Right renal pelvis (tissue), 4 donors: Measurements from ENCODE around the gene KCNAB2. TPM values are rescaled to one million over a fixed set of nuclear protein-coding genes. Genes with fewer than 3 reads are reported as not detected.
"Not testable (repeated sequence)": the region's sequence is repeated elsewhere in the genome, so short reads cannot be mapped to it uniquely, and the experiment has no call there.

Source experiments
- DNase-seq, 4 donors: peaks; one replicate each; pipeline ENCODE4 v3.0.0-alpha.2; 2013; ENCODE audit warnings: low read depth in 4 of 4, low spot score in 3 of 4, missing footprints in 1 of 4
- polyA plus RNA-seq, 4 donors: library from polyadenylated mRNA; unstranded; fragments of 120-200 nt; gene quantifications; one replicate each; pipeline ENCODE4 v1.2.1, GENCODE V29; 2013; ENCODE audit not compliant: insufficient read length in 4 of 4

Gene KCNAB2
- polyA plus RNA-seq, 4 donors: 3.6 to 5.6 (median 4.8) TPM

DNA sequence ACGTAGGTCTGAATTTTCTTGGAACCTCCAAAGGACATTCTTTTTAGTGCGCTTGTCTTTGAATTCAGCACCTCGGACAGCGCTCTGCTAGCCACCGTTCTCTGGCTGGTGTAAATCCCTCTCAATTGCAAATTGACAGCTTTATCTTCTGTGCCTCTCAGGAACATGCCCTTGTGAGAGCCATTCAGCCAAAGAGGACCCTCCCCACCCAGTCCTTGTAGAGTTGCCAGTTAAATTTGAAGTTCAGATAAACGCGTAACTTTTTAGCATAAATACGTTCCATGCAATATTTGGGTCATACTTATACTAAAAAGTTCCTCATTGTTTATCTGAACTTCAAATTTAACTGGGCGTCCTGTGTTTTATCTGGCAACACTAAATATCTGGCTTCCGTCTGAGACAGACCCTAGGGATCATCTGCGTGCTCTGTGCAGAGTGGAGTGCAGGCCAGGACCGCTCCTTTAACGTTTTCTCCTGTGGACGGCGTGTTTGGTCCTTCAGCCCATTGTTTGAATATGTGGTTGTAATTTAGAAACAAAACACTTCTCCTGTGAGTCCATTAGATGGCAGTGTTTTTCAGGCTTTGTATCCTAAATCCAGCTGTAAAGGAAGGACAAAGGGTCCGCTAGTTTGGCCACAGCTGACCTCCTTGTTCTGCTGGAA, 7.0 kb downstream of the KCNAB2 start:
- DNase-seq: peak; percentile 68 to 81 (median 78)

GRCh38 chr1:6053206-6053546, 7.5 kb downstream of the KCNAB2 start:
- DNase-seq: no peak

DNA sequence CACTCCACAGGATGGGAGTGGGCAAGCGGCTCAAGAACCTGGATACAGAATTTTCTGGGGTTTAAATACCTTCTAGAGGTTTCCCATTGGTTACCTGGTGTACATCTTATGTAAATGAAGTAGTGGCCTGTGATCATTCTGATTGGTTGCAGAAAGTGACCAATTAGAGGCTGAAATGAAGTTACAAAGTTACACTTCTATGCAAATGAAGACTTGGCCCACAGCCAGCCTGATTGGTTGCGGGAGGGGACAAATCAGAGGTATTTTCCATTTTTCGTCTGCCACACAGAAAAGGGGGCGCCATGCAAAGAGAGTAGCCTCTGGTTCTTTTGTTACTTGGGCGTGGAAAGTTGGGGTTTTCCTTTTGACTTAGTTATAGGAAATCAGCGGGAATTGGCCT, 8.9 kb downstream of the KCNAB2 start:
- no peak for DNase-seq

DNA sequence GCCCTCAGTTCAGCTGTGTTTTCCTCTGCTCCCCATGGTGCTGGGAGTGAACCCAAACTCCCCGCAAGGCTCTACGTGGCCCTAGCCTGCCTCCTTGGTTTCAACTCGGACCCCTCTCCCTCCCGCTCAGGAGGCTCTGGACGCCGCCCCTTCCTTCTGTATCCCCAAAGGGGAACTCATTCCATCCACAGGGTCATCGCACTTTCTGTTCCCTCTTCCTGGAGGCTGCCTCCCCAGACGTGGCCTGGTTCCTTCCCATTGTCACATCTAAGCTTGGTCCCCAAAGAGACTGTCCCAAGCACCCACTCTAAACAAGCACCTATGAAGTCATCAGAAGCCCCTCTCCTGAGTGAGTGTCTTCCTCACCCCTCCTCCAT, 10.9 kb downstream of the KCNAB2 start:
- DNase-seq: no peak

DNA sequence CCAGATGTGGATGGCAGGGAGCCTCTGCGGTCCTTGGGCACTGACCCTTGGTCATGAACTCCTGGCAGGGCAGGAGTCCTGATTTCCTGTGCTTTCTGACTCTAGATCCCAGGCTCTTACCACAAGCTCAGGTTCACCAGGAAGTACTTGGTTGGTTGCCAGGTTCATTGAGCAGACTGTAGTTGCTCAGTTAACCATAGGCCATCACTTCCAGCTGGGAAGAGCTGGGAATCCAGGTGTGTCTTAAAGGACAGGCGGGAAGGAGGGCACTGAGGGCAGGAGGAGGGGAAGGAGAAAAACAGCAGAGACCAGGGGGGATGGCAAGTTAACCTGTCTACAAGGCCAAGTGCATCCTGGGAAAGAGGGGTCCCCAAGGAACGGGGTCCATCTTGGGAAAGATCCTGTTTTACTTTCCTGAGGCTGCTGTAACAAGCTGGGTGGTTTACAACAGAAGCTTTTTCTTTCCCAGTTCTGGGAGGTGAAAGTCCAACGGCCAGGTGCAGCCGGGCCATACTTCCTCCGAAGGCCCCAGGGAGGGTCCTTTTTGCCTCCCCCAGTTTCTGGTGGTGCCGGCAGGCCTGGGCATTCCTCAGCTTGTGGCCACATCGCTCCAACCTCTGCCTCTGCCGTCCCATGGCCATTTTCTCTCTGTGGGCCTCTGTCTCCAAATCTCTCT, 11.6 kb downstream of the KCNAB2 start:
- DNase-seq: no peak

DNA sequence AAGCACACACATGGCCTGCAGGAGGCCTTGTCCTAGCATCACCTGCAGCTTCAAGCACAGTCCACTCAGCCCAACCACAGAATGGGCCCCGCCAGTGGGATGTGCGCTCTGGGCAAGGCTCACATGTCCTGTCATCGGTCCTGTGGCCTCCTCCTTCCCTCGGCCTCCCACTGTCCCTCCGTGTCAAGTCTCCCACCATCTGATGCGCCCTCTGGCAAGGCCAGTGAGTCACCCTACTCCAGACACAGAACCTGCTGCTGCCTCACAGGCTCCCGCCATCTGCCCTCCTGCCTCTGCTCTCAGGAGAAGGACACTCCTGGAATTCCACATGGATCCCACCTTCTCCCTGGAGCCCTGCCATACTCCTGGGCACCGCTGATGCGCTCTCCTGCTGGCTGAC, 14.2 kb downstream of the KCNAB2 start:
- DNase-seq: no peak

- no peak for DNase-seq
Observed at GRCh38 chr1:6062670-6063069, 17.0 kb downstream of the KCNAB2 start.

DNA sequence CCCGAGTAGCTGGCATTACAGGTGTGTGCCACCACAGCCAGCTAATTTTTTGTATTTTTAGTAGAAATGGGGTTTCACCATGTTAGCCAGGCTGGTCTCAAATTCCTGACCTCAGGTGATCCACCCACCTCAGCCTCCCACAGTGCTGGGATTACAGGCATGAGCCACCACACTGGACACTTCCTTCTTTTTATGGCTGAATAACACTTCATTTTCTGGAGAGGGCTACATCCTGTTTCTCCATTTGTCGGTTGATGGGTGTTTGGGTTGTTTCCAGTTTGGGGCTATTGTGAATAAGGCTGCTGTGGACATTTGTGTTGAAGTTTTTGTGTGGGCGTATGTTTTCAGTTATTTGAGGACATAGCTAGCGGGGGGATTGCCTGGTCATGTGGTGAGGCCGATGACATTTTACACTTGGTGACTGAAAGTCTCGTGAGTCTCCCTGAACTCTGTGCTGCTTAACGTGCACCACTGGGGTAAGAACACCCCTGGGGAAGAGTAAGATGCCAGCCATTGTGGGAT, 17.9 kb downstream of the KCNAB2 start:
- not testable (repeated sequence) for DNase-seq

DNA sequence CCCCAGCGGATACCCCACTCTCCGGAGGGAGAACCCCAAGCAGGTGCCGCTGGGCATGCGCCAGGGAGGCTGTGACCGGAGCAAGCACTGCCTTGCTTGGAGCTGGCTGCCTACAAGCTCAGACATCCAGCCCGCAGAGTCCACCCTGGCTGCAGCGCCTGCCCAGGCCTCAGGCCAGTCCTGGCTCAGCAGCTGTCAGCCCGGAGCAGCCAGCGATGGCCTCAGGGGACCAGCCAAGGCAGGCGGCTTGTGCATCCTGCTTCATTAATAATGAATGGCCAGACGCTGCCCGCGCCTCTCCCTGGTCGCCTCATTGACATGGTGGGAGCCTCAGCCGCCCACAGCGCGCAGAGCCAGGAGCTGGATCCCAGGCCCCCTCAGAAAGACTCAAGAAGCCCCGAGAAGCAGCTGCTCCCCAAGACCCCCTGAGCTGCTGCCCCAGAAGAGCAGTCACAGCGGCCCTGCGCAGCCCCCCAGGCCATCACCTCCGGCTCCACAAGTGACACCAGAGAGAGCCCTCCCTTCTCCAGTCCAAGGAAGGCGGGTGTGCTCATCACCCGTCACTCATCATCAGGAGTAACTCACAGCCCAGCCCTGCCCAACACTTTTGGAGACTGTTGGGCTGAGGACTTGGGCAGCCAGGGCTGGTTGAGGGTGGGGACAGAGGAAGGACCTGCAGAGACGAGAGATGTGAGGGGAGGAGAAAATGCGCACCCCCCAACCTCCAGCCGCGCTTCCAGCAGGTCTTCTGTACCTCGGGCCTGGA, 19.6 kb downstream of the KCNAB2 start:
- no peak for DNase-seq

- no peak for DNase-seq
Observed at GRCh38 chr1:6066680-6067079, 21.0 kb downstream of the KCNAB2 start.

DNA sequence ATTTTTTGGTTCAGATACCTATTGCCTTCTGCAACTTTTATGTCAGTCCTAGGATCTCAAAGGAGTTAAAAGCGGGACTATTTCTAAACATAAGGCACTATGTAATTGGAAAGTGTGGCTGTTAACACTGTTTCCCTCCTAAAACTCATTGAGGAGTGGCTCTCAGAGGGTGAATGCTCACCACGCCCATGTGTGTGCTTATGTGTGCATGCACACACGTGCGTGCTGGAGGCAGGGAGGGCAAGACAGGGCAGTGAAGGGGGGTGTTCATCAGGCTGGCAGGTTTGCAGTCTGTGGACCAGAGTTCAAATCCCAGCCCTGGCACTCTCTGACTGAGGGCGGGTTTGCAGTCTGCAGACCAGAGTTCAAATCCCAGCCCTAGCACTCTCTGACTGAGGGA, 22.4 kb downstream of the KCNAB2 start:
- no peak for DNase-seq

- DNase-seq: no peak
Observed at GRCh38 chr1:6068932-6069331, 23.2 kb downstream of the KCNAB2 start.

DNA sequence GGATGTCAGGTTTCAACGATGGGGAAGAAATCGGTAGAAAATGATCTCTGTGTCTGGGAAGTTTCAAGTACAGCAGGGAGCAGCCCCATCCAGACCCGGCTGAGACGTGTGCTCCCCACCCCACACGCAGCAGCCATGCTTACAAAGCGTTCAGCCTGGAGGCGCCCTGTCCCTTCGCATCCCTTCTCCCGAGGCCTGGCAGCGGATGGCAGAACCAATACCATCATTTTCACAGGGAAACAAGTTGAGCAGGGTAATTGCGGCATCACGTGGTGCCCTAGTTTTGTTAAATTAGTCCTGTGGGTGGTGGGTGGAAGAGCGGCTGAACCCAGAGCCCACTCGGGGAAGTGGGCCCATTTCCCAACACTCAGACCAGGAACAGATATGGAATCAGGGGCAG, 23.9 kb downstream of the KCNAB2 start:
- no peak for DNase-seq

- DNase-seq: no peak
Observed at GRCh38 chr1:6070450-6070974, 24.8 kb downstream of the KCNAB2 start.

DNA sequence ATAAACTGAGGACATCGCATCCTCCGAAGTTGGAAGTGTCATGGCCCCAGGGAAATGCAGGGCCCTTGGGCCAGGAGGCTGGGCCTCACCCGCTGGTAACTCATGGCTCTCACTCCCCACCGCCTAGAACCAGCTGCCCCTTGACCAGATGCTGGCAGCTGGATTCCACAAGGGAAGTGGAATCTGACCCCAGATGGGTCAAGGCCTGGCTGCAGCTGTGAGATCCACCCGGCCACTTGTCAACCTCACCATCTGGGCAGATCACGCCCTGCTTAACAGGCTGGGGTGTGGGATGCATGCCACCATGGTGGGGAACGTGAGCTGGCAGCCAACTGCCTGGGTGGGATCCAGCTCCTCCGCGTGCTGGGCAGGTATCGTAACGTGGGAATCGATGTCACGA, 25.5 kb downstream of the KCNAB2 start:
- DNase-seq: no peak

GRCh38 chr1:6072774-6073479, 27.2 kb downstream of the KCNAB2 start:
- no peak for DNase-seq

DNA sequence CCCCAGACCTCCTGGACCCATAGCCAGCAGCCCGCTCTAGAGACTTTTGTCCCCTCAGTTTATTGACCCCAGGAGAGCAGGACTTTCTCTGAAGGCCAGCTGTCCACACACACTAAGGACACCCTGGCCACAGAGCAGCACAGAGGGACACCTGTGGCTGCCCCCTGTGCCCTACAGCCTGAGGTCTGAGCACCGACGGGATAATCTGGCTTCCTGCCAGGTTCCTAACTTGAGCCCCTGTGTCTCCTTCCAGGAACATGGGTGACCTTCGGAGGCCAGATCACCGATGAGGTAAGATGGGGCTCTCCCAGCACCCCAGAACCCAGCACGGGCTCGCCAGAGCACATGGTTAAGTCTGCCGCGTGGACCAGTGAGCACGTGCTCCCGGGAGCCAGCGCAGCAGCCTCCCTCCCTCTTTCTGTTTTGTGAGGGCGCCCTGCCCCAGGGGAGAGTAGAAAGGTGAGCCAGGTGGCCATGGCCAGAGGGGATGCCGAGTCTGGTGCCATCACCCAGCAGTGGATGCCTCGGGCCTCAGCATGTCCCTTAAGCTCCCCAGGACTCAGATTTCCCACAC, 27.9 kb downstream of the KCNAB2 start:
- no peak for DNase-seq

- no peak for DNase-seq
Observed at GRCh38 chr1:6074192-6074901, 28.7 kb downstream of the KCNAB2 start.

DNA sequence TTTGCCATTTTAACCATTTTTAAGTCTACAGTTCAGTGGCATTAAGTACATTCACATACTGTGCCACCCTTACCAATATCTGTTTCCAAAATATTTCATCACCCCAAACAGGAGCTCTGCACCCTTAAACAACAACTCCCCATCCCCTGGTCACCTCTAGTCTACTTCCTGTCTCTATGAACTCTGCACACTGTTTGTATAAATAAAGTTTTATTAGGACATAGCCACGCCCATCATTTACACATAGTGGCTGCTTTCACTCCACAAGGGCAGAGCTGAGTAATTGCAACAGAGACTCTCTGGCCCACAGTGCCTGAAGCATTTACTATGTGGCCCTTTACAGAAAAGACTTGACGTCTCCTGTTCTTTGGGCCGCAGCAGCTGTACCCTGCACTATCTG, 30.1 kb downstream of the KCNAB2 start:
- no peak for DNase-seq

GRCh38 chr1:6077061-6077460, 31.4 kb downstream of the KCNAB2 start:
- DNase-seq: not testable (repeated sequence)
